Vagina (tissue), 2 donors: ENCODE results near the gene UNC5CL. TPM values are rescaled to one million over a fixed set of nuclear protein-coding genes. Genes with fewer than 3 reads are reported as not detected.
A peak's percentile ranks its signal among the peaks of the same experiment; 100 is the strongest.

Source experiments
- DNase-seq, 2 donors: peaks; one replicate each; pipeline ENCODE4 v3.0.0-alpha.2; 2017; ENCODE audit errors: extremely low spot score in 2 of 2
- H3K27ac ChIP-seq: fragments of 200-600 bp; sonication (generic); one replicate; pipeline ENCODE4 v1.5.1; 2019
- H3K27me3 ChIP-seq: fragments of 200-600 bp; sonication (generic); one replicate; pipeline ENCODE4 v1.5.1; 2019
- H3K36me3 ChIP-seq, 2 donors: fragments of 200-600 bp; sonication (generic); one replicate each; pipeline ENCODE4 v1.5.1; 2017 to 2019
- H3K4me1 ChIP-seq: fragments of 200-600 bp; sonication (generic); one replicate; pipeline ENCODE4 v1.5.1; 2019
- H3K4me3 ChIP-seq, 2 donors: fragments of 200-600 bp; sonication (generic); 1 replicate in 1 of 2; 2 replicates in 1 of 2; pipeline ENCODE4 v1.5.1; 2016 to 2019
- H3K9me3 ChIP-seq: fragments of 200-600 bp; sonication (generic); one replicate; pipeline ENCODE4 v1.5.1; 2019
- CTCF ChIP-seq, 3 experiments: fragments of 450-650 bp in 2 of 3; fragments of 200-600 bp in 1 of 3; sonication (generic) in 1 of 3; IDR thresholded peaks; one replicate each; pipeline ENCODE4 v1.5.1; 2017 to 2019; ENCODE audit warnings: antibody characterized with exemption in 3 of 3, mild to moderate bottlenecking in 2 of 3, moderate library complexity in 2 of 3
- POLR2A ChIP-seq, 2 donors: fragments of 450-650 bp; IDR thresholded peaks; one replicate each; pipeline ENCODE4 v1.6.1; 2017; ENCODE audit warnings: antibody characterized with exemption in 2 of 2, mild to moderate bottlenecking in 2 of 2, moderate library complexity in 2 of 2
- POLR2AphosphoS5 ChIP-seq, 2 donors: sonication (generic); formaldehyde crosslinking; IDR thresholded peaks; one replicate each; pipeline ENCODE4 v1.9.0; 2017; ENCODE audit warnings: antibody characterized with exemption in 2 of 2, mild to moderate bottlenecking in 2 of 2, low read depth in 1 of 2; ENCODE audit not compliant: insufficient read depth in 1 of 2
- intact Hi-C: fragments of 100-400 bp; cut with DNase I; formaldehyde crosslinking; loops from one replicate; pipeline ENCODE4 v1.15.1; 2023
- total RNA-seq: library from RNA; depleted of rRNA; stranded (reverse); fragments of >200 nt; gene quantifications from one replicate; pipeline ENCODE4 v1.2.3, GENCODE V29; 2016

The UNC5CL gene
- total RNA-seq, 1 donor from 2014 or later: 0.25 TPM

DNA sequence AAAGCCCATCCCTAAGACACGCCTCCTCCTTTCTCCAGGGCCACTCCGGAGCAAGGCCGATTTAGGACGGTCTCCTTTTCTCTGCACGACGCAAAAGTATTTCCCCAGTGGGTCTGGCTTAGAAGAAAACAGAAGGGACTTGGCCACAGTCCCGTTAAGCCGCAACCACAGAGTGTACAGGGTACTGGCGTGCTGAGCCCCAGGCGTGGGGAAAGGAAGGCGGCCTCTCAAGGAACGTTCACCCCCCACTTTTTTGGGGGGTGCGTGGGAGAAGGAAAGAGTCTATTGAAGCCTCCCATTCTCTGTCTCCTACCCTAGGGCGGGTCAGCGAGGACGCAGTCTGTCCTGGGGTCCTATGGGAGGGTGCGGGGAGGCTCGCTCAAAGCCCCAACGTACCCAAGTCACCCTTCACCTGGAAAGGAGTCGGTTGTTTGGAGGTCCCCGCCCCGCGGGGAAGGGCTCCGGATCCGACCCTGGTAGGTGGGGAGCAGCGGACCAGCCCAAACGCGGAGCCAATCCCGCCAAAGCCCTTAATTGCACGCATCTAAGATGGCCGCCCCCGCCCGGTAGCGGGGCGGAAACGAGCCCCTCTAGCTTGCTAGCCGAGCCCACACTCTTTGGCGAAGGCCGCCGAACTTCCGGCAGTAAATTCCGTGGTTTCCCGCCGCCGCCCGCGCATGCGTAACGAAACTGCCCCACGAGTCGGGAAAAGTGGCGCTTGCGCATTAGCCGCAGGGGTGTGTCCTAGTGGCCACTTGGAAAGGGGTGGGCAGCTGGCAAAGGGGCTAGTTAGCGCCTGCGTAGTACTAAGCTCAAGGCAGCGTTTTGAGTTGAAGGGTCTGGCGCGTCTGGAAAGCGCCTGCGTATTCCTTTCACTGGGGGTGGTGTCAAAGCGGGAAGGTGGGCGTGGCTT lies 33.2 kb upstream of the UNC5CL start, which contains the start of gene OARD1:
Gene OARD1, minus strand, starts transcription at position 434 of the 913 bp plus-strand sequence. CDS start 722 bp downstream, outside the sequence.
- Histone ChIP-seq H3K4me1 (peaks cover 37% of the 10 kb centered on the region), H3K27ac (peak within 1 kb of the TSS; percentile 99), H3K27me3 (no peaks in the 10 kb centered on the region), H3K9me3 (no peaks in the 10 kb centered on the region), H3K36me3 (no peaks in the 10 kb centered on the region), H3K4me3 (peak within 1 kb of the TSS; percentile 91 to 96)
- peak; percentile 91 to 98 for TF ChIP-seq POLR2AphosphoS5 (IDR thresholded peaks at IDR 0.05; ENCODE audit: insufficient read depth in 1 of 2, low read depth in 1 of 2)
- no peak for TF ChIP-seq CTCF (IDR thresholded peaks at IDR 0.05)
- peak in 1 of 2 donors; percentile 82 for TF ChIP-seq POLR2A (IDR thresholded peaks at IDR 0.05)
- intact Hi-C loops: no loop called here
- DNase-seq: peak; percentile 98 to 100

DNA sequence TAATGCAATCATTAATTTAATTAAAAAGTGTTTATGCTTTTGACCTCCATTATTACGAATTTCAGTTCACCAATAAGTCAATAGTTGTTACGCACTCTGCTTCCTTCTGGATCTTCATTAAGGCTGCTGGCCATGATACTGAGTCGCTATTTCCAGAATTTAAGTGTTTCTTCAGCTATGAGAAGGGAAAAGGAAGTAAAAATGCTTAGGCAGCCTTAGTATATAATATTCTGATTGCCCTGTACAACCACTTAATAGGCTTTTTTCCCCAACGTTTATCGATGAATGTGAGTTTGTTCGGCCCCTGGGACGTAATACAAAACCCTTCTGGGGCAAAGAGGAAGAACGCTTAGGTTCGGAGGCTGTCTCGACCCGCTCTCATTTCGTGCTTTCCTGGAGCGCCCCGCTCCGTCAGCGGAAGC lies 32.5 kb upstream of the UNC5CL start:
- Histone ChIP-seq H3K36me3 (no peaks in the 10 kb centered on the region), H3K4me3 (peak overlapping the region; percentile 91 to 96), H3K9me3 (no peaks in the 10 kb centered on the region), H3K27me3 (no peaks in the 10 kb centered on the region), H3K4me1 (peaks cover 36% of the 10 kb centered on the region), H3K27ac (peak overlapping the region; percentile 99)
- TF ChIP-seq CTCF (IDR thresholded peaks at IDR 0.05): no peak
- no peak for TF ChIP-seq POLR2AphosphoS5 (IDR thresholded peaks at IDR 0.05; ENCODE audit: insufficient read depth in 1 of 2, low read depth in 1 of 2)
- peak in 1 of 2 donors; percentile 46 for TF ChIP-seq POLR2A (IDR thresholded peaks at IDR 0.05)
- intact Hi-C loops: no loop called here
- no peak for DNase-seq

DNA sequence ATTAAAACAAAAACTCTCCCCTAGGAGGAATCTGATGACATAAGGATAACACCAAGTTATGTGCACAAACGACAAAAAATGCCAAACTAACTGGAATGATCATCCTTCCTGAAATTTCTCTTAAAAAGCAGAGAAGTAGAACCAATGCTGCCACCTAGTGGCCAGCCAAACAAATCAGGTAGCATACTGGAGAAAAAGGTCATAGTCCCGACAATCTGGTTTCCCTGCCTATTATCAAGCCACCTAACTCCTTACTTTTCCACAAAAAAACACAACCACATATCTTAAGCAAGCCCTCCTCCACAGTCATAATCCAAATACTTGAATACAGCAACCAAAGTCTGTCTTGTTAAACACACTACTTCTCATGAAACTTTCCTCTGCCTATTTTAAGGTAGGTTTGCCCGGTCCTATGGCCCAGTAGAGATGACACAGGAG lies 27.9 kb upstream of the UNC5CL start:
- H3K9me3 ChIP-seq: no peaks in the 10 kb centered on the region
- DNase-seq: no peak
- intact Hi-C loops: no loop called here
- peaks cover 10% of the 10 kb centered on the region for H3K4me1 ChIP-seq
- H3K4me3 ChIP-seq: no peak overlapping the region
- peak in 1 of 2 donors; percentile 53 for TF ChIP-seq POLR2AphosphoS5 (IDR thresholded peaks at IDR 0.05; ENCODE audit: insufficient read depth in 1 of 2, low read depth in 1 of 2)
- peak; percentile 47 to 58 (median 57) for TF ChIP-seq CTCF (IDR thresholded peaks at IDR 0.05)
- no peak for TF ChIP-seq POLR2A (IDR thresholded peaks at IDR 0.05)
- peaks cover 0 to 7% of the 10 kb centered on the region in 2 donors for H3K36me3 ChIP-seq
- no peak overlapping the region for H3K27ac ChIP-seq
- H3K27me3 ChIP-seq: no peaks in the 10 kb centered on the region

- no peak overlapping the region for H3K27ac ChIP-seq
- TF ChIP-seq CTCF (IDR thresholded peaks at IDR 0.05): no peak
- TF ChIP-seq POLR2A (IDR thresholded peaks at IDR 0.05): no peak
- no peak for TF ChIP-seq POLR2AphosphoS5 (IDR thresholded peaks at IDR 0.05; ENCODE audit: insufficient read depth in 1 of 2, low read depth in 1 of 2)
- peaks cover 0 to 12% of the 10 kb centered on the region in 2 donors for H3K36me3 ChIP-seq
- H3K4me1 ChIP-seq: peaks cover 10% of the 10 kb centered on the region
- DNase-seq: no peak
- no peaks in the 10 kb centered on the region for H3K9me3 ChIP-seq
- intact Hi-C loops: no loop called here
- H3K4me3 ChIP-seq: no peak overlapping the region
- H3K27me3 ChIP-seq: no peaks in the 10 kb centered on the region
Measured at GRCh38 chr6:41065550-41066026, 26.6 kb upstream of the UNC5CL start.
